IPS-NIHi11 (cell line): ENCODE measurements around the gene ALKBH8.
"Not testable (repeated sequence)": the region's sequence is repeated elsewhere in the genome, so short reads cannot be mapped to it uniquely, and the experiment has no call there.

ENCODE experiments used
- DNase-seq: peaks from one replicate; pipeline ENCODE4 v3.0.0; 2012; ENCODE audit warnings: mixed read lengths, low spot score

The ALKBH8 gene

DNA sequence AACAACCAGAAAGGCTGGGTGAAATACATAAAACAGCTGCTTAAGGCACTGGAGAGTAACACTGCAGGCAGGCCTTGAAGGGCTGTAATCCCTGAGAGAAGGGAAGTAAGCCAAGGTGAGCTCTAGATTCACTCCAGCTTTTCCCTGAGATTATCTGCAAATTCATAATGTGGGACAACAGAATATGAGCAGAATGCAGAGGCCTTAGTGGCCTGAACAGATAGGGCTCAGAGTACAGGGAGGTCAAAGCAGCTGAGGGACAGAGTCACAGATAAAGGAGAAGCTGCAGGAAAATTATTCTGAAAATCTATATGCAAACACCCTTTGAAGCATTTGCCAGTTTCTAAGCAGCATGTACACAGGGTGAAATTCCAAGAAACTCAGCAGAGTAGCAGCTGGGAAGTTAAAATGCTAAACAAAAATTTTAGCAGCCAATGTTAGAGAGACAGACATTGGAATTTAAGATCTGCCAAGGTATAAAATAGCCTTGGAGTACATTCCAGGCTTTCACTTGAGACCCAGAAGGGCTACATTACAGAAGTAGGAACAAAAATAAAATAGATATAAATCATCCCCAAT lies 59.8 kb downstream of the ALKBH8 start:
- no peak for DNase-seq

DNA sequence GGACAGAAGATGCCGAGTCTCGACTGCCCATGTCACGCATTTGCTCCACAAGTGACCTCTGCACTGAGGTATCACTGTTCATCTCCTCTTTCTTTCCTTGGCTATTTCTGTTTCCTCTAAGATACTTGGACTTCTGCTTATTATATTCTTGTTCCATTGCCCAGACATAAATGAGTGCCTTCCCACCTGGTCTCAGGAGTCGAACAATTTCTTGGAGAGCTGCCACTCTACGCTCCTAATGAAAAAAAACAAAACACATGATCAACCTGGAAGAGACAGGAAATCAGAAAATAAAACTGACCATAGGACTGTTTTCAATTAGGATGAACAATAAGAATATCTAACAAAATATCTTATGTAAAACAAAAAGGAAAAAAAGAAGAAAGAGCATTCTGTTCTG lies 60.6 kb downstream of the ALKBH8 start:
- DNase-seq: no peak

DNA sequence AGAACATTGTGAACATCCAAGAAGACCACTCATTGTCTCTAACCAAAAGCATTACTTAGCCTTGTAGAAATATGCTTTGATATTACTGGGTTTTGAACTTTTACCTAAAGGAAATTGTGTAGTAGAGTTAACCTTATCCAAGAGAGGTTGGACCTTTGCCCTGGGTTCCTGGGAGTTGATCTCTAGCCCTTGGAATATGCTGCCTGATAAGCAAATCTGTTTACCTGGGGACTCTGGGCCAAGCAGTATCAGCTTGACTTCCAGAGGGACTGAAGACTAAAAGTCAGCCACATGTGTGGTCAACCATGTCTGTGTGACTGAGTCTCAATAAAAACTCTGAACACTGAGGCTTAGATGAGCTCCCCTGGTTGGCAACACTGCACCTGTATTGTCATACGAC lies 63.8 kb downstream of the ALKBH8 start:
- DNase-seq: no peak

DNA sequence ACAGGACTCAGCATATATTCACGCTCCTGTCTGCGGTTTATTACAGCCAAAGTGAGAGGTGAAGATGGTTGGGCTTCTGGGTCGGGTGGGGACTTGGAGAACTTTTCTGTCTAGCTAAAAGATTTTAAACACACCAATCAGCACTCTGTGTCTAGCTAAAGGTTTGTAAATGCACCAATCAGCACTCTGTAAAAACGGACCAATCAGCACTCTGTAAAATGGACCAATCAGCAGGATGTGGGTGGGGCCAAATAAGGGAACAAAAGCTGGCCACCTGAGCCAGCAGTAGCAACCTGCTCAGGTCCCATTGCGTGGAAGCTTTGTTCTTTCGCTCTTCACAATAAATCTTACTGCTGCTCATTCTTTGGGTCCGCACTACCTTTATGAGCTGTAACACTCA lies 68.2 kb downstream of the ALKBH8 start:
- not testable (repeated sequence) for DNase-seq

DNA sequence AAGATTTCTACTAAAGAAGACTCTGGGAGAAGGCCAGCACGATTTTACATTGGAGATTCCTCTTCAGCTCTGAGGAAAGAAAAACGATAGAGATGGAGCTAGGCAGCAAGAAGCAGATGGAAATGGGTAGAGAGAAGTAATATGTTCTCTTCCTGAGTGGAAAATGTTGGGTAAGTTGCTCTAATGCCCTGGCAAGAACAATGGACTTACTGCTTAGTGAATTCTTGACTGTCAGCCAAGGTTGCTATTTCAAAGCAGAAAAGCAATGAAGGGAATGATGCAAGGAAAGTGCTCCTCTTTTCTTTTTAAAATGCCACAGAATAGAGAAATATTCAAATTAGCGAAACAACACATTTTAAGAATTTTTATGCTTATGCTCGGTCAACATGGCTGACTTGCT lies 69.5 kb downstream of the ALKBH8 start:
- peak; percentile 16 for DNase-seq

DNA sequence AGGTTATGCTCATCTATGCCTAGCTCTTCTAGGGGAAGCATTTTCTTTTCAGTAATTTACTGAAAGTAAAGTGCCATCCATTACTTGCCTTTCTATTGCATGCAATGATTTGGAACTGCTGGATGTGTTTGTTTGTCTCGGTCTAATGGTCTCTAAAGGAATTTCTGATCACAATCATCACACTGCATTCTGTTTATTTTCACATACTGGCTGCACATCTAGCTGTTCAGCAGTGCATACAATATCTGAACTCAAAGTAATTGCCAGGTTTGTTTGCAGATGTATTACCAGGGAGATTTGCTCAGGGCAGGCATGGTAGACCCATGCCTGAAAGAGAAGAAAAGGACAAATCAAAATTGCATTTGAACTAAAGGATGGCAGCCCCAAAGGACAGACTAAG lies 71.5 kb downstream of the ALKBH8 start:
- DNase-seq: no peak

DNA sequence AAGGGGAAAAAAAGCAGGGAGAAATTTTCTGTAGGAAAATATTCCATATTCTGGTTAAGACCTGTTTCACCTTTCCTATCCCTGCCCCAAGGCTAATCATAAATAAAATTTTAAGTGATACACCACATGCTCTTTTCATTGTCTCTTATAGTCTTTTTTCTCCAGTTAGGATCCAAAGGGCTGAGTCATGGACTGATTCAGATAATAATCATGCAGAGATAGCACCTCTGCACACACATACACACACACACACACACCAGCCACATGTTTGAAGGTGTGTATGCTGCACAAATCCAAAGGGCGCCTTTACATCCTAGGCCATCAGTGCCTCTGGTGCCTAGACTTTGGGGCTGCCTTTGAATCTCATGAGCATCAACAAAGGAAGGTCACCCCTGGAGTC lies 72.4 kb downstream of the ALKBH8 start:
- DNase-seq: no peak

DNA sequence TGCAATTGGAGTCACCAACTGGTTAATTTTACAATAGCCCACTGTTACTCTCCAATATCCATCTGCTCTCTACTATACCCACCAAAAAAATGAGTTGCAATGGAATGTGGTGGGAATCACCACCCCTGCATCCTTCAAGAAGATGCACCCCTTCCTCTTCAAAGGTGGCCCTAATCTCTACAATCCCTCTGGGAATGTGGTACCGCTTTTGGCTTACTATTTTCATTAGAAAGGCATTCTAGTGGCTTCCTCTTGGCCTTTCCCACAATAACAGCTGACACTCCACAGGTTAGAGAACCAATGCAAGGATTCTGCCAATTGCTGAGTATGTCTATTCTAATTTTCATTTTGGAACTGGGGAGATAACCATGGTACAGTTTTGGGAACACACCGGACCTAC lies 74.7 kb downstream of the ALKBH8 start:
- DNase-seq: no peak

DNA sequence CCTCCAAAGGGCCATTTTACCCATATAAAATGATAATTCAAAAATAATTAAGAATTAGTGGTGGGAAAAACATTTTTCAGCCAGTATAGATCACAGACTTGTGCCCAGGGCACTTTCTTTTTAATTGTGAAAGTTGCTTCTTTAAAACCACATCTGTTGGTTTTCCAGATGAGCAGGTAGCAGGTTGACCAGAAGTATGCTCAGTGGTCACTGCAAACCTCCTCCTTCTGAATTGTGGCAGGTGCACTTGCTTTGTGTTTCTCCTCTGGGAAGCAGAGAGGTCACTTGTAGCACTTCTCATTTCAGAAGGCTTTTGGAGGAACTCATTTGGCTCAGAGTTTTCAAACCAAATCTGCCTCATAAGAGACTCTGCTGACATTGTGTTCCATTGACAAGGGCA lies 83.3 kb downstream of the ALKBH8 start:
- no peak for DNase-seq

DNA sequence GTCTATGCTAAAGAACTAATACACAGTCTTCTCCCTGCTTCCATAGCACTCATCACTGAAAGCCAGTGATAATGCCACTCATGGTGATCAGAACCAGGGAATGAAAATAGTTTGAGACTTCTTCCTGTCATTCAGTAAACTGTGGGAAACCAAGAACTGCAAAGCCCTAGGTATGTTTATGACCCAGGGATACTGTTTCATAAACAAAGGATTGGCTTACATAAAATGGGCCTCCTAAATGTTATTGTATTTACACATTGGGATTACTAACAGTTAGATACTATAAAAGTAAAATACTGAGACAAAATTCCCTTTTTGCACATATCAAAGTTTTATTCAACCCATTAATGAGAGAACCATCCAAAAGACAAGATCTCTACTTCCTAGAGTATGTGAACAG lies 86.6 kb downstream of the ALKBH8 start:
- no peak for DNase-seq

DNA sequence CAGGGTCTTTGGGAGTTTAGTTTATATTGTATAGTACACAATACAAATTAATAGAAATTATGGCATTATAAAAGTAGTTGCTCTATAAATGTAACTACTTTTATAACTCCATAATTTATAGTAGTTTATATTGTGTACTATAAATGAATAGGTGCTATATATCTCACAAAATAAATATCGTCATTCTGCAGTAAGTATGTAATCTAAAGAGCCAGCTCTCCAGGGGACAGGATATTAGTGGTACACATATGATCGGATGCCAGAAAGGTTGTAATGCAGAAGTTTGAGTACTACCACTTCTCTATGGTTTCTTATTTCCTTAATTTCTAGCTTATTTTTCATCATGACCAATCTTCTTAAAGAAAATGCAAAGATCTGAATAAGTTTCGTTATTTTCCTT lies 87.7 kb downstream of the ALKBH8 start:
- no peak for DNase-seq

DNA sequence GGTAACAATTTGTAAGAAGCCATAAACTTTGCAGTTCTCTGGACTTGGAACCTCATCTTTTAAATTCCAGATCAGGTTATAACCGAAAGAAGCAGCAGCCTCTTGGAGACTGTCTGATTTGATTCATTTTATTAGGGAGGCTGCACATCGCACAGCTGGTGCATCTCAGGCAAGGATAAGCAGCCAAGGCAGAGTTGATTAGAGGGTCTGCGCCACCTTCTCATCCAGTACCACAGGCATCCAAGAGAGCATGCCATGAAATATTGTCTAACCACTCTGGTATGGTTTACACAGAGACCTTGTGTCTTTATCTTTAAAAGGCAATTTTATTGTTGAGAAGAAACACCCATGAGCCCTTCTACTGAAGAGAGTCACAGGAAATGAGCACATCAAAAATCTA lies 91.7 kb downstream of the ALKBH8 start:
- no peak for DNase-seq

DNA sequence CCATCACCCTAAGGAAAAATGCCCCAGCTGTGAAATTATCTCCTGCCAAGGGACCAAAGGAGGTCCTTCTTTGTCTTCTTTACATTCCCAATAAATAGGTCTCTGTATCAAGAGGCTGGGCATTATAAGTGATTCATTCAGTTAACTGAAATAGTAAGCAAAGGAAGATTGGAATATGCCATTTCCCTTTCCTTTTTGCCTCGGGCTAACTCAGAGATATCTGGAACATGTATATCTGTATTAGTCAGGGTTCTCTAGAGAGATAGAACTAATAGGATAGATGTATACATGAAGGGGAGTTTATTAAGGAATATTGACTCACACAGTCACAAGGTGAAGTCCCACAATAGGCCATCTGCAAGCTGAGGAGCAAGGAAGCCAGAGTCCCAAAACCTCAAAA lies 92.6 kb downstream of the ALKBH8 start:
- no peak for DNase-seq

DNA sequence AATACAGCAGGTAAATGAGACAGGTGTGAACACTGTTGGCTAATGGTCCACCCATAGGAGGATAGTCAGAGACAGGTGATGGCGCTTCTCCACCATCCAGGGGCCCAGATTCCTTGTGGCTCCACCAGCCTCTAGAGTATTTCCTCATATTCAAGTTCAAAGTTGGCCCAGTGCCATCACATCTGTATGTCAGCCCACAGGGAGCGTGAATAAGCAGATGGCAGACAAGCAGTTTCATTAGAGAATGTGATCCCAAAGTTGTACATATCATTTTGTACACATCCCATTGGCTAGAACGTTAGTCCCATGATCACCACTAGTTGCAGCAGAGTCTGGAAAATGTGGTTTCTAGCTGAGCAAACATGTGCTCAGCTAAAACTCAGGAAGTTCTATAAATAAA lies 96.9 kb downstream of the ALKBH8 start:
- DNase-seq: no peak

DNA sequence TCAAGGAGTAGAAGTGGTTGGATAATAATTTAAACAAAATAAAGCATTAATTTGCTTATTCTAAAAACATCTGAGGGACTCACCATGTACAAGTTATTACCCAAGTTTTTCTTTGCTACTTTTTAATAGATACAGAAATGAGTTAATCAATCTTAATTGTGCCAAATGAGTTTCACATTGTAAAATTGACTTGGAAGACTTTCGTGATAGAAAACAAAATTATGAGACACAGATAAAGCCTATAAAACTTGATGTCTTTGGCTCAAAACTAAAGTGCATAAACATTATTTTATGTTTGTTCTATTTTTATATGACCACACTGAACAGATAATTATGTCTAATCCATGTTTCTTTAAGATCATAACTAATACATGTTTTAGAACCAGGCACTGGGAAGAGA lies 97.8 kb downstream of the ALKBH8 start:
- DNase-seq: no peak

DNA sequence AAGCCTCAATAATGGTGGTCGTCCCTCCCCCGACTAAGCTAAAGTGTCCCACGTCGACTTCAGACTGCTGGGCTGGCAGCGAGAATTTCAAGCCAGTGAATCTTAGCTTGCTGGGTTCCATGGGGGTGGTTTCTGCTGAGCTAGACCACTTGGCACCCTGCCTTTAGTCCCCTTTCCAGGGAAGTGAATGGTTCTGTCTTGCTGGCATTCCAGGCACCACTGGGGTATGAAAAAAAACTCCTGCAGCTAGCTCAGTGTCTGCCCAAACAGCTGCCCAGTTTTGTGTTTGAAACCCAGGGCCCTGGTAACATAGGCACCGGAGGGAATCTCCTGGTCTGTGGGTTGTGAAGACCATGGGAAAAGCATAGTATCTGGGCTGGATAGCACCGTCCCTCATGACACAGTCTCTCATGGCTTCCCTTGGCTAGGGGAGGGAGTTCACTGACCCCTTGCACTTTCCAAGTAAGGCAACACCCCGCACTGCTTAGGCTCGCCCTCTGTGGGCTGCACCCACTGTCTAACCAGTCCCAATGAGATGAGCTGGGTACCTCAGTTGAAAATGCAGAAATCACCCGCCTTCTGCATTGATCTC lies 99.2 kb downstream of the ALKBH8 start:
- not testable (repeated sequence) for DNase-seq

DNA sequence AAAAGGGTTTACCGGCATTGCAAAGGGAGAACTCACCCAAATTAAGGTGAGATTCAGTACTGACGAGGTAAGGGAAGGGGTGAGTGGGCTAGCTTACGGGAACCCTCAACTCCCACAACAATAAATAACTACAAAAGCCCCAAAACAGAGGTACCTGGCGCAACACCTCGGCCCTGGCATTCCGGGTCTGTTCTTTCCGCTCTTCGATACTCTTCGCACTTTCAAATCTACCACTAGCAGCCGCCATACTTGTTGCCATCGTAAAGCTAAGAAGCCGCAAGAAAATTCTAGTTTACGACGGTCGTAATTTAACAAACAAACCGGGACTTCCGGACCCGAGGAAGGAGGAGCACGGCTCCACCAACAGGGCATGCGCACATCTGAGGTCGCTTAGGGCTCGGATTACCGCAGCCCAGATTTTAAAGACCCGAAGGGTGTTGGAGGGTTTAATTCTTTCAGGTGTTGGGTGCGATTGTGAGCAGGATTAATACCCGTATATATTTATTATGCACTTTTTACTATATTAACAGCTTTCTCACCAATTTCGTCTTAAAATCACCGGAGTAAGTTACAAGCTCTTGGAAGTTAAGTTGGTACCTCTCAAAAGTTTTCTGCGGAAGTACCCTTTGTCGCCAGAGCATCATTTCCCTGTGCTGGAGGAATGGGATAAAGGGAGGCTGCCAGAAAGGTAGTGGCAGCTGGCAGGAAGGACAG lies 107.8 kb downstream of the ALKBH8 start, which contains the start of gene CWF19L2:
TSS of gene CWF19L2 (minus strand) at position 268 of the 714 bp plus-strand sequence. CDS start at position 259, 9 bp downstream.
- DNase-seq: peak; percentile 95

DNA sequence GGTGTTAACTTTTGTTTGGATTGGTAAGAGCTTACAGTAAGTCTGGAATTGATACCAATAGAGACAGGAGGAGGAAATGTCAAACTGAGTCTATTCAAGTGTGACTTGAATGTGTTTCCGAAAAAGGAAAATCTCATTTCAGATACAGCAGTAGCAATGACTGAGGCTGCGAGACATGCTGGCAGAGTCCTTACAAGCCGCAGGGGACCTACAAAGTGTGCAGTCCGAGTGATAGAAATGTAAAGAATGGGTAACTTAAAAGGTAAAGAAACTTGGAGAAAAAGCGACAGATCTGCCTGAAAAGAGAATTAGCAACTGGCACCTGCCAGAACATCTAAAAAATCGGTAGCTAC lies 108.4 kb downstream of the ALKBH8 start:
- peak; percentile 22 for DNase-seq

DNA sequence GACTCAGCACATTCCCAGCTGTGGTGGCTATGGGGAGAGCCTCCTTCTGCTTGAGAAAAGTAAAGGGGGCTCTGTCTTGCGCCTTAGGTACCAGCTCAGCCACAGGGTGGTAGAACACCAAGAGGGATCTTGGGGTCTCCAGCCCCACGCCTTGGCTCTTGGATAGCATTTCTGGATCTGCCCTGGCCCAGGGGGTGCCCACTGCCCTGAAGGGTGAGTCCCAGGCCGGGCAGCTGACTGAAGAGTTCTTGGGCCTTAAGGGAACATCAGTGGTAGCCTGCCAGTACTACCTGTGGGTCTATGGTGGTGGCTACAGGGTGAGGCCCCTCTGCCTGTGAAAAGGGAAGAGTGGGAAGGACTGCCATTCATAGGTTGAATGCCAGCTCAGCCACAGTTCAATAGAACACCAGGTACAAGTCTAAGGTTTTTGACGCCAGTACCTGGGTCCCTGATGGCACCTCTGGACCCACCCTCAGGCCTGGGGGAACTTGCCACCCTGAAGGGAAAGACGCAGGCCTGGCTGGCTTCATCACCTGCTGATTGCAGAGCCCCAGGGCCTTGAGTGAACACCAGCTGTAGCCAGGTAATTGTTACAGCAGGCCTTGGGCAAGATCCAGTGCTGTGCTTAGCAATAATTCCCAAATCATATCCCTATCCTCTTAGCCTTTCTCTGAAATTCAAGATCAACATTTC lies 111.8 kb downstream of the ALKBH8 start:
- DNase-seq: no peak
